Tibial nerve (tissue), 4 donors: Measurements from ENCODE around the gene FAM81B.

Experiments
- CTCF ChIP-seq, 5 experiments: fragments of 200-600 bp in 3 of 5; fragments of 450-650 bp in 2 of 5; sonication (generic) in 3 of 5; IDR thresholded peaks; one replicate each; pipeline ENCODE4 v1.5.1; 2016 to 2019; ENCODE audit warnings: antibody characterized with exemption in 5 of 5, mild to moderate bottlenecking in 3 of 5, moderate library complexity in 2 of 5
- EP300 ChIP-seq, 2 donors: sonication (generic); formaldehyde crosslinking; IDR thresholded peaks; one replicate each; pipeline ENCODE4 v1.6.1; 2017; ENCODE audit warnings: antibody characterized with exemption in 2 of 2, mild to moderate bottlenecking in 1 of 2
- POLR2A ChIP-seq, 2 donors: fragments of 450-650 bp; IDR thresholded peaks; one replicate each; pipeline ENCODE4 v1.6.1; 2017; ENCODE audit warnings: antibody characterized with exemption in 2 of 2, mild to moderate bottlenecking in 2 of 2, moderate library complexity in 2 of 2

GRCh38 chr5:95350631-95351030 is 40.5 kb upstream of the FAM81B start:
- TF ChIP-seq CTCF (IDR thresholded peaks at IDR 0.05) (no peak), EP300 (IDR thresholded peaks at IDR 0.05) (no peak), POLR2A (IDR thresholded peaks at IDR 0.05) (no peak)
